Thymus (tissue), 11 donors: Measurements from ENCODE around the gene PLXNA4. TPM values are rescaled to one million over a fixed set of nuclear protein-coding genes. Genes with fewer than 3 reads are reported as not detected.

Experiments
- DNase-seq, 9 donors: peaks; one replicate each; pipeline ENCODE4 v3.0.0-alpha.2; 2013; ENCODE audit warnings: low spot score in 9 of 9, low read depth in 6 of 9, missing footprints in 1 of 9
- H3K27ac ChIP-seq, 2 donors: one replicate each; pipeline ENCODE4 v1.5.1; 2013; ENCODE audit warnings: control low read depth in 1 of 2, low read depth in 1 of 2, low read length in 1 of 2, mild to moderate bottlenecking in 1 of 2, moderate library complexity in 1 of 2
- H3K27me3 ChIP-seq, 2 donors: one replicate each; pipeline ENCODE4 v1.5.1; 2013; ENCODE audit warnings: low read length in 1 of 2; ENCODE audit not compliant: control insufficient read depth in 2 of 2, insufficient read depth in 1 of 2
- H3K36me3 ChIP-seq, 2 donors: one replicate each; pipeline ENCODE4 v1.5.1; 2013; ENCODE audit warnings: low read length in 1 of 2, mild to moderate bottlenecking in 1 of 2, moderate library complexity in 1 of 2; ENCODE audit not compliant: control insufficient read depth in 2 of 2, insufficient read depth in 2 of 2
- H3K4me1 ChIP-seq, 2 donors: one replicate each; pipeline ENCODE4 v1.5.1; 2013; ENCODE audit warnings: low read length in 2 of 2; ENCODE audit not compliant: control insufficient read depth in 2 of 2, insufficient read depth in 2 of 2
- H3K4me3 ChIP-seq, 2 donors: one replicate each; pipeline ENCODE4 v1.5.1; 2013; ENCODE audit warnings: low read length in 2 of 2, control low read depth in 1 of 2, mild to moderate bottlenecking in 1 of 2
- H3K9me3 ChIP-seq, 2 donors: one replicate each; pipeline ENCODE4 v1.5.1; 2013; ENCODE audit warnings: low read length in 1 of 2, mild to moderate bottlenecking in 1 of 2; ENCODE audit not compliant: control insufficient read depth in 2 of 2, insufficient read depth in 1 of 2
- WGBS: extraction: QIAGEN DNeasy Blood & Tissue Kit; methylation state at CpG from one replicate; pipeline ENCODE4 v1.1.7; 2013; 5-methylcytosine and 5-hydroxymethylcytosine counted together
- polyA plus RNA-seq: library from polyadenylated mRNA; stranded (reverse); fragments of 200-250 nt; gene quantifications from one replicate; pipeline ENCODE4 v1.2.3, GENCODE V29; 2013
- total RNA-seq: library from RNA; stranded (reverse); fragments of 120-200 nt; gene quantifications from one replicate; pipeline ENCODE4 v1.2.4, GENCODE V29; 2013
- donor health status: healthy.

PLXNA4 gene
- total and polyA plus RNA-seq, 2 donors: 0.21 to 0.66 TPM

DNA sequence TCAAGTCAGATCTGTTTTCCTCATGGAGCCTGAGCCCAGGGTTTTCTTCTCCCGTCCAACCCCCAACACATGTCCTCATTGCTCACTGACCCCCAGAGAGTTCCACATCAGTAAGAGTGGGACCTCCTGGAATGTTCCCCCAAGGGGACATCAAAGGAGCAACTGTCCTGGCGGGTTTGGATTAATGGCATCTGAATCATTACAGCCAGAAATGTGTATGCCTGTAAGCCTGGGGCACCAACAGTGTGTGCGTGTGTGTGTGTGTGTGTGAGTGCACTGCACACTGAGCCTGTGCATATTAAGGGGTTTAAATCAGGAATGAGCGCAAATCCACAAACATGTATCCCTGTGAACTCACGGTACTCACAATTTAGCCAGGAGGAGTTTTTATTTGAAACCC, 222.3 kb downstream of the PLXNA4 start:
- Histone ChIP-seq H3K9me3 (no peaks in the 10 kb centered on the region), H3K27me3 (peaks cover 0 to 11% of the 10 kb centered on the region in 2 donors), H3K36me3 (no peaks in the 10 kb centered on the region), H3K27ac (no peak overlapping the region), H3K4me3 (no peak overlapping the region), H3K4me1 (no peaks in the 10 kb centered on the region)
- WGBS: 88% methylated on average over 5 of the region's 5 CpGs
- no peak for DNase-seq

DNA sequence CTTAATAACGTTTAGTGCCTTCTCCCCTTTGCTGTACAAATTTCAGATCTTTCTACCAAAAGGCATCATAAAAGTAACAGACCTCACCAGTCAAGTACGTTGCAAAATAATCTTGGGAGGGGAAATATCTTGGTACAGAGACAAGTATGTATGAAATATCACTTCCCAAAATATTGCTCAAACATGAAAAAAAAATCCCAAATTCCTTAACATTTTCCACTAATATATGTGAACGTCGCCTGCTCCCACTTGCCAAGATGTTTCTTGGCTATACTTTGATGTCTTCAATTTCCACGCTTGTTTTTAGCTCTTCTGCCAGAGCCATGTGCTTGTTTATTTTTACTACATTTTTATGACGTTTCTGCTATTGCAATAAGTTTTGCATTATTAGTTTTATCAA, 223.5 kb downstream of the PLXNA4 start:
- Histone ChIP-seq H3K4me3 (no peak overlapping the region), H3K9me3 (no peaks in the 10 kb centered on the region), H3K36me3 (no peaks in the 10 kb centered on the region), H3K27me3 (peaks cover 0 to 11% of the 10 kb centered on the region in 2 donors), H3K4me1 (no peaks in the 10 kb centered on the region), H3K27ac (no peak overlapping the region)
- WGBS: 79% methylated on average over 6 of the region's 6 CpGs
- DNase-seq: no peak

DNA sequence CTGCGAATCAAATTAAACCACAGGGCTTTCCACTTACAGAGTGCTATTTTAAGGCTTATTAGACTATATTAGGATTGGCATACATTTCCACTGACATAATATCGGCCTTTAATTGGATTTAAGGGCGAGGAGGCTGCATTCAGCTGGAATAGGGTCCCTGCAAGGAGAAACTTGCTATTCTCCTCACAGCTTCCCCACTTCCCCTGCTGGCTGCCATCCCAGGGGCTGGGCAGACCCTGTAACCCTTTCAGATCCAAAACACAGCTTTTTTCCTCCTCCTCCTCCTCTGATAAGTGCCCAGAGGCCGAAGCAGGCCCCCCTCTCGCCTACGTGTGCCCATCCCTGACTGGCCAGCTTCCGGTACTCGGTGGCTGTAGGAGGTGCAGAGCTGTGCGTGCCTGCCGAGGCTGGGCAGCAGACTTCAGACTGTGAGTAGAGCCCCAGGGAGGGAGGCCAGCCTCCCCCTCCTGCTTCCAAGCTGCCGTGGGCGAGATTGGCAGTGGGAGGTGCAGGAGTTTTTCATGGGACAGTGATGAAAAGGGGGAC, 224.2 kb downstream of the PLXNA4 start:
- no peak overlapping the region for H3K27ac ChIP-seq
- H3K27me3 ChIP-seq: peaks cover 0 to 9% of the 10 kb centered on the region in 2 donors
- H3K9me3 ChIP-seq: no peaks in the 10 kb centered on the region
- WGBS: 70% methylated on average over 12 of the region's 12 CpGs
- H3K4me3 ChIP-seq: no peak overlapping the region
- DNase-seq: no peak
- no peaks in the 10 kb centered on the region for H3K4me1 ChIP-seq
- no peaks in the 10 kb centered on the region for H3K36me3 ChIP-seq

DNA sequence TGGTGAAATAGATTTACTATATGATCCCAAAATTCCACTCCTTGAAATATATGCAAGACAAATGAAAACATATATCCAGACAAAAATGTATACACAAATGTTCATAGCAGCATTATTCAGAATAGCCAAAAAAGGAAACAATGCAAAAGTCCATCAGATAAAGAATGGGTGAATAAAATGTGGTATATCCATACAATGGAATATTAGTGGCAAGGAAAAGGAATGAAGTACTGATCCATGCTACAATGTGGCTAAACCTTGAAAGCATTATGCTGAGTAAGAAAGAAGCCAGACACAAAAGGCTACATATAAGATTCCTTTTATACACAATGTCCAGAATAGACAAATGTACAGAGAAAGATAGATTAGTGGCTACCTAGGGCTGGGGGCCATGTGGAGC, 225.5 kb downstream of the PLXNA4 start:
- Histone ChIP-seq H3K36me3 (no peaks in the 10 kb centered on the region), H3K27ac (no peak overlapping the region), H3K27me3 (peaks cover 0 to 10% of the 10 kb centered on the region in 2 donors), H3K4me1 (no peaks in the 10 kb centered on the region), H3K9me3 (no peaks in the 10 kb centered on the region), H3K4me3 (no peak overlapping the region)
- no peak for DNase-seq

DNA sequence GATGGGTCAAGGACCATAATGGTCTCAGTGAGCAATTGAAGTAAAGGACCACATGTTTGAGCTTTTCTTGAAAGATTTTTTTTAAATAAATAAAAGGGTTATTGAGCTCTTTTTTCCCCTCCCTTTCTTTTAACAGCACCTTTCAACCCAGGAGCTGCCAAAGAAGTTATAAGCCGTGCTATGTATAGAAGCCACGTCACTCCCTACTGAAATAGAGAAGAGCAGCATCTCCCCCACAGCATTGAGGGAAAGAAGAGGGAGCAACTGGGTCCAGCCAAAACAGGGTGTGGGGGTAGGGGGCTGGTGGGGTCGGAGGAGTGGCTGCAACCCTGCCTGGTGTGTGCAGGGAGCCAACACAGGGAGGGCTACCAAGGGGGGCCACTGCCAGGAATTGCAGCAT, 227.2 kb downstream of the PLXNA4 start:
- H3K4me1 ChIP-seq: no peaks in the 10 kb centered on the region
- no peaks in the 10 kb centered on the region for H3K36me3 ChIP-seq
- DNase-seq: no peak
- WGBS: 88% methylated on average over 3 of the region's 3 CpGs
- H3K9me3 ChIP-seq: no peaks in the 10 kb centered on the region
- H3K27me3 ChIP-seq: peaks cover 0 to 12% of the 10 kb centered on the region in 2 donors
- H3K27ac ChIP-seq: no peak overlapping the region
- H3K4me3 ChIP-seq: no peak overlapping the region

DNA sequence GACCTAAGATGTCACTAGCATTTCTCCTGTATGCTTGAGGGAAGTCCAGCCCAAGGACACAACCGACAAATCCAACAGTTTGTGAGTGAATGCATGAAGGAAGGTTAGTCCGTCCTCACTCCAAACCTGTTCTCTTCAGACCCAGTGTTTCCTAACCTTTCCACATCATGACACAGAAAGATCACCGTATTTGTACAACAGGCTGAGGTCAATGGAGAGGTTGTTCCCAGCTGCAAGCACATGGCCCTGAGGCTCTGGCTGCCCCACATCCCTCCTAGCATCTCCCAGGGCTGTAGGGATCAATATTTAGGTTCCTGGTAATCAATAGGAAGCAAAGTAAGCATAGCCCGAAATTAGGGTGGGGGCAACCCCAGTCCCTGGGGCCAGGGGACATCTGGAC, 227.9 kb downstream of the PLXNA4 start:
- H3K9me3 ChIP-seq: no peaks in the 10 kb centered on the region
- no peak overlapping the region for H3K27ac ChIP-seq
- no peak for DNase-seq
- WGBS: 89% methylated on average over 4 of the region's 4 CpGs
- H3K27me3 ChIP-seq: peaks cover 0 to 15% of the 10 kb centered on the region in 2 donors
- no peaks in the 10 kb centered on the region for H3K4me1 ChIP-seq
- H3K36me3 ChIP-seq: no peaks in the 10 kb centered on the region
- no peak overlapping the region for H3K4me3 ChIP-seq

DNA sequence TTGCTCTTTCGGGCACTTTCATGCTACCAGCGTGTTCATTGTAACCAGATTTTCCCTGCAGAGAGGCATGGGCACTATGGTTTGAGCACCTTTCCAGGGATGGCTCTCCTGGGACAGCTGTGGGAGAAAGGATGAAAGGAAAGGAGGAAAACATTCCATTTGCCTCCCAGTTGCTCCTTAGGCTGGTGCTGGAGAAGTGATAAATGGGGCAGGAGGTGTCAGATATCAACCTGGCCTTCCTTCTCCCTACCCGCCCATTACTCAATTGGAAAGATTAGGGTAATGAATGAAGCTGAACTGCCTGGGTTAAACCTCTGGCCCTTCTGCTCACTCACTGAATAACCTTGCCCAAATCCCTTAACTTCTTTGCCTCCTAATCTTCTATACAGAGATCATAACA, 228.4 kb downstream of the PLXNA4 start:
- 94% methylated on average over 3 of the region's 3 CpGs for WGBS
- H3K9me3 ChIP-seq: no peaks in the 10 kb centered on the region
- no peak for DNase-seq
- H3K36me3 ChIP-seq: no peaks in the 10 kb centered on the region
- no peak overlapping the region for H3K27ac ChIP-seq
- no peak overlapping the region for H3K4me3 ChIP-seq
- H3K4me1 ChIP-seq: no peaks in the 10 kb centered on the region
- peaks cover 0 to 15% of the 10 kb centered on the region in 2 donors for H3K27me3 ChIP-seq

DNA sequence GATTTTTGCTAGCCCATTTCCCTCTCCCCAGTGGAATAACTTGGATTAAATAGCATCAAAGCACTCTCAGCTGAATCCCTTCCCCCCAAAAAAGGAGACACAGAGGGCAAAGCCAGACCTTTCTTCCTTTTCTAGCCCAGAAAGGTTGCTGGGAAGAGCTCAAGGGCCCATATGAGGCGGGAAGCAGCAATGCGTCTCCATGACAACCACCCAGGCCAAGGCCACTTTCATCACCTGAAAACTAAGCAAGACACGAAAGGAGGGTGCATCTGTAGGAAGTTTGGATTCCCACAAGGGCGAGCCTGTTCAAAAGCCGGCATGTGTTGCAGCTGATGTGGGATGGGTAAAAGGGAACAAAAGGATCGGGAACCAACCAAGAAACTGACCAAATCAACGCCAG, 229.1 kb downstream of the PLXNA4 start:
- 88% methylated on average over 7 of the region's 7 CpGs for WGBS
- H3K27ac ChIP-seq: no peak overlapping the region
- no peaks in the 10 kb centered on the region for H3K36me3 ChIP-seq
- peaks cover 0 to 12% of the 10 kb centered on the region in 2 donors for H3K27me3 ChIP-seq
- H3K4me1 ChIP-seq: no peaks in the 10 kb centered on the region
- H3K4me3 ChIP-seq: no peak overlapping the region
- no peaks in the 10 kb centered on the region for H3K9me3 ChIP-seq
- no peak for DNase-seq

DNA sequence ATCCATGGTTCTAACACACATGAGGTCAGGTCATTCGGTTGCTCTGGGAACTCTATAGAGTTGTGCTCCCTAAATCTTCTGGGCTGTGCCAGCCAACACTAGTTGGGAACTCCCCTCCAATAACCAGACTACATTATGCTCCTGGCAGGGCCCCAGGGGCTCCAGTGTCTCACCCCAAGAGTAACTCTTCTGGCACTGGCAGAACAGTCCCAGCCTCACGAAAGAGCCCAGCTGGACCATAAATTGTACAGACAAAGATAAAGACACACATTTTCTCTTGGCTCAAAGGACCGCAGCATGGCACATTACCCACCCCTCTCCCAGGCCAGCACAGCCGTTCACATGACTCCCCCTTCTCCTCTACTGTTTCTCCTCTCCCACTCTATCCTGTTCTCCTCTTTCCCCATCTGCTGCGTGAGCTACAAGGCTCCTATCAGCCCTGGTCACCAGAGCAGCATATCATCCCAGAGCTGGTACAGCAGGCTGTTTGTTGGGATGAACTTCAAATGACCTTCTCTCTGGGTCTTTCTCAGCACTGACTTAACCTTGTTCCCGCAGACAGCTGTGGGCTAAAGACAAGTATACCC, 230.6 kb downstream of the PLXNA4 start:
- 87% methylated on average over 6 of the region's 6 CpGs for WGBS

More for the DNA sequence above, 230.6 kb downstream of the PLXNA4 start:
- Histone ChIP-seq H3K4me1 (no peaks in the 10 kb centered on the region), H3K27ac (no peak overlapping the region), H3K36me3 (no peaks in the 10 kb centered on the region), H3K9me3 (no peaks in the 10 kb centered on the region), H3K4me3 (no peak overlapping the region), H3K27me3 (peaks cover 0 to 9% of the 10 kb centered on the region in 2 donors)
- DNase-seq: no peak
